Ishikawa (cell line): ENCODE results near the gene DSCAML1.

Experiments
- CEBPB ChIP-seq: IDR thresholded peaks from 2 replicates; pipeline ENCODE4 v1.6.1; 2012
- CREB1 ChIP-seq: IDR thresholded peaks from 2 replicates; pipeline ENCODE4 v1.6.1; 2012; ENCODE audit warnings: low read depth
- EGR1 ChIP-seq: IDR thresholded peaks from 2 replicates; pipeline ENCODE4 v1.6.1; 2012
- EP300 ChIP-seq: IDR thresholded peaks from 2 replicates; pipeline ENCODE4 v1.6.1; 2012; ENCODE audit warnings: borderline replicate concordance
- FOXM1 ChIP-seq: IDR thresholded peaks from 2 replicates; pipeline ENCODE4 v1.6.1; 2012; ENCODE audit warnings: low read depth, borderline replicate concordance
- MAX ChIP-seq: IDR thresholded peaks from 2 replicates; pipeline ENCODE4 v1.6.1; 2012
- NFIC ChIP-seq: IDR thresholded peaks from 2 replicates; pipeline ENCODE4 v1.6.1; 2012
- RAD21 ChIP-seq: IDR thresholded peaks from 2 replicates; pipeline ENCODE4 v1.6.1; 2012; ENCODE audit warnings: low read depth
- REST ChIP-seq: IDR thresholded peaks from 2 replicates; pipeline ENCODE4 v1.6.1; 2012; ENCODE audit warnings: low read depth, mild to moderate bottlenecking
- TAF1 ChIP-seq: IDR thresholded peaks from 2 replicates; pipeline ENCODE4 v1.6.1; 2012; ENCODE audit warnings: low read depth, mild to moderate bottlenecking
- TCF12 ChIP-seq: IDR thresholded peaks from 2 replicates; pipeline ENCODE4 v1.6.1; 2012; ENCODE audit warnings: low read depth
- TEAD4 ChIP-seq: IDR thresholded peaks from 2 replicates; pipeline ENCODE4 v1.6.1; 2012
- YY1 ChIP-seq: IDR thresholded peaks from 2 replicates; pipeline ENCODE4 v1.6.1; 2012; ENCODE audit warnings: low read depth
- ZBTB7A ChIP-seq: IDR thresholded peaks from 2 replicates; pipeline ENCODE4 v1.6.1; 2012; ENCODE audit warnings: low read depth
- TF ChIP-seq, protein P1 (sequence below): IDR thresholded peaks from 2 replicates; pipeline ENCODE4 v1.6.1; 2012

DSCAML1 gene

GRCh38 chr11:117816846-117817367 is 19.9 kb upstream of the DSCAML1 start:
- TF ChIP-seq, protein P1, sequence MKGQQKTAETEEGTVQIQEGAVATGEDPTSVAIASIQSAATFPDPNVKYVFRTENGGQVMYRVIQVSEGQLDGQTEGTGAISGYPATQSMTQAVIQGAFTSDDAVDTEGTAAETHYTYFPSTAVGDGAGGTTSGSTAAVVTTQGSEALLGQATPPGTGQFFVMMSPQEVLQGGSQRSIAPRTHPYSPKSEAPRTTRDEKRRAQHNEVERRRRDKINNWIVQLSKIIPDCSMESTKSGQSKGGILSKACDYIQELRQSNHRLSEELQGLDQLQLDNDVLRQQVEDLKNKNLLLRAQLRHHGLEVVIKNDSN = no peak
- TF ChIP-seq FOXM1 (no peak), EP300 (no peak), NFIC (no peak), TAF1 (no peak), YY1 (no peak), REST (no peak), CEBPB (no peak), CREB1 (no peak), RAD21 (no peak), TCF12 (no peak), MAX (no peak)

DNA sequence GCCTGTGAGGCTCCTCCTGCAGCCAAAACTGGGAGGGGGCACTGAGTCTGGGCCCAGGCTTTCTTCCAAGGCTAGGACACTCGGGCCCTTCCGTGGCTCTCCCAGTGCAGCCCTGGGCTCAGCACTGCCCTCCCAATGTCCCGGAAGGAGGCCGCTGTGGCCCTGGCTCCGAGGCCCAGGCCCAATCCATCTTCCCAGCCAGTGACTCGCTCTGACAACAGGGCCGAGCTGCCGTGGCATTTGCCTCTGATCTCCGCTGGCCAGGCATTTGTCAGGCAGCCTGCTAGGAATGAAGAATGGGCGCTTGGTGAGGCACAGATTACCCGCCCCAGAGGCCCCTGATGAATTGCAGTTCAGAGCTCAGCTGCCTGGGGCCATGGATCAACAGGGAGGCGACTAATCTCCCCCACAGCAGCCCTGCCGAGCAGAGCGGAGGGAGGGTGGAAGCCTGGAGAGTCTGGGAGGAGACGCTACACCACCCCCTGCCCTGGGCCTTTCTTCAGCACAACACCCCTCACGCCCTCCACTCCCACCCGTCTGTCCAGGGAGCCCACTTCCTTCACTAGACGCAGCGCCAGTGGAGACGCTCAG is 19.2 kb upstream of the DSCAML1 start:
- TF ChIP-seq TCF12 (no peak), EGR1 (no peak), REST (no peak)

DNA sequence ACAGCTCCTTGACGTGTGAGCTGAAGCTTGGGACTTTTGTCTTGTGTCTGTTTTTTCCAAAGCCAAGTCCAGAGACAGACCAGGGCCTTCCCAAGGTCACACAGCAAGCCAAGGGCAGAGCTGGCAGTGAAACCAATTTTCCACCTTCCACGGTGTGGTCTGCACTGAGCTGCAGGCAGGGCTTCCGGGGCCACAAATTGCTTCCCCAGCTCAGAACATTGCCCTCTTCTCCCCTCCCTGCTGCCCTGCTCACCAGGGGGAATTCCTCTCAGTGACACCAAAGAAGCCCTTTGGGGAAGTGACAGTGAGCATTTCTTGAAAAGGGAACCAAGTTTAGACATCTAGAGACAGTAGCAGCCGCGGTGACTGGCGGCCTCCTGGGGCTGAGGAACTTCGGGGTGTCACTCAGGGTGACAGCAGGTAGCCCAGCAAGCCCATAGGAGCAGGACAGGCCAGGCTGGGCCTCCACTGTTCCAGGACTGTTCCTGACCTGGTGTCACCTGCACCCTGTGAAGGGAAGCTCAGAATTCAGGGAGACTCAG is 18.3 kb upstream of the DSCAML1 start:
- no peak for TF ChIP-seq TEAD4
- TF ChIP-seq TCF12 = no peak
- no peak for TF ChIP-seq EGR1
- no peak for TF ChIP-seq ZBTB7A

DNA sequence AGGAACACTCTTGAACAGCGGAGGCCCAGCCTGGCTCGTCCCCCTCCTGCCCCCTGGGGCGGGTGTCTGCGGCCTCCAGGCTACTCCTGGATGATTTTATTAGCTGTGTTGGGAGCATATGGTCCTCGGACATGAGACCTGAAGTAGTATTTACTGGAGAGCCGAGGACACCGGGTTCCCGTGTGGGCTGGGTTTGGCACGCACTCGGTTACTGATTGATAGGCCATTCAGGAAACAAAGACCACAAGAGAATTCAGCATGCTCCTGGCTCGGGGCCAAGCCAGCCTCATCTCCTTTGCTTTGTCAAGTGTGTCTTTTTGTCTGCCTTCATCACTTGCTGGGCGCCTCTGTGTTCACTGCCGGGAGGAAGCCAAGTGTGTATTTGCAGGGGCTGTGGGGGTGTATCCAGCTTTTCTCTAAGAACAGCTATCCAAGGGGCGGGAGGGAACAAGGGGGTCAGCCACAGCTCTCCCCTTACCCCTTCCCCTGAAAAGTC is 17.8 kb upstream of the DSCAML1 start:
- no peak for TF ChIP-seq FOXM1
- TF ChIP-seq NFIC = peak; percentile 62
- no peak for TF ChIP-seq MAX

- TF ChIP-seq MAX (no peak), TEAD4 (no peak), TAF1 (no peak), EGR1 (no peak), REST (no peak), CEBPB (no peak), YY1 (no peak), EP300 (no peak)
- TF ChIP-seq, protein P1 = no peak
Observed at GRCh38 chr11:117814204-117814765, 17.3 kb upstream of the DSCAML1 start.
